T-helper 22 cell (primary cell): ENCODE measurements around the gene MYO3B.
"Not testable (repeated sequence)": the region's sequence is repeated elsewhere in the genome, so short reads cannot be mapped to it uniquely, and the experiment has no call there.

Experiments used
- DNase-seq: peaks from one replicate; pipeline ENCODE4 v3.0.0-alpha.2; 2020; ENCODE audit warnings: low read depth

Gene MYO3B

DNA sequence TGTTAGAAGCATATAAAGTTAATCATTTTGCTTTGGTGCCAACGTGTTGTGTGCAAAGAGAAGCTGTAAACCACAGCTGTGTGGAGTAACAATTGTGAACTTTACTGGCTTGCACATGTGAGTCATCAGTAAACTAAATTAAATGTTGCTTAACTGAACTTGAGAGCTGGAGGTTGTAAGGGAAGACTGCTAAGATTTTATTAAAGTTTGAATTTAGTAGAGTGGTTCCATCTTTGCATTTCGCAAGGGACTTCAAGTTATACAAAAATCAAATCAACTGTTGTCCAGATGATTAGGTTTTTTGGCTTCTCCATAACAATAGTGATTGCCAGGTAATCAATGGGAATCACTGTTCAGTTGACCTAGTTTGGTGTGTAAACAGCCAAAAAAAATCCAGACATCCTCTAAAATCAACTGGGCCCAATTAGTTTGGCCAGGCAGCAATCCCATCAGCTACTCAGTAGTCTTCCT, 247.4 kb downstream of the MYO3B start:
- no peak for DNase-seq

DNA sequence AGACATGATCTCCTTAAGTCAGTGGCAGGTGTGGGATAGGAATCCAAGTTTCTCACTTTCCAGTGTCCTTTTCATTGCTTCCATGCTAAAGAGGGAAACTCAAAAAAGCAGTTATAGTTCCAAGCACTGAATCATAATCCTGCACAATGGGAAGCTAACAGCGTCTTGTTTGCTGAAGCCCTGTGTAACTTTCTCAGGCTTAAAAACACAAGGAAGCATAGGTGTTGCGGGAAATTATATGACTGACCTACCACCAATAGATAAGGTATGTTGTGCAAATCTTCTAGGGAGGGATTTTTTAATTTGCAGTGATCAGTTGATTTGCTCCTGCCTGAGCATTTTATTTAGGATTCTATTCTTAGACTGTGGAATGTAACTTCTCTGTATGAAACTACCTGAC, 250.9 kb downstream of the MYO3B start:
- DNase-seq: no peak

DNA sequence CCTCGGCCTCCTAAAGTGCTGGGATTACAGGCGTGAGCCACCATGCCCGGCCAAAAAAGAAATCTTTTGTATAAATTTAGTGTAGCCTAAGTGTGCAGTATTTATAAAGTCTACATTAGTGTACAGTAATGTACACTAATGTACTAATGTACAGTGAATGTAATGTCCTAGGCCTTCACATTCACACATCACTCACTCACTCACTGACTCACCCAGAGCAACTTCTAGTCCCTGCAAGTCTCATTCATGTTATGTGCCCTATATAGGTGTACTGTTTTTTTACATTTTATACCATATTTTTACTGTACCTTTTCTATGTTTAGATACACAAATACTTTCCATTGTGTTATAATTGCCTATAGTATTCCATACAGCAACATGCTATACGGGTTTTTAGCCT, 254.9 kb downstream of the MYO3B start:
- no peak for DNase-seq

DNA sequence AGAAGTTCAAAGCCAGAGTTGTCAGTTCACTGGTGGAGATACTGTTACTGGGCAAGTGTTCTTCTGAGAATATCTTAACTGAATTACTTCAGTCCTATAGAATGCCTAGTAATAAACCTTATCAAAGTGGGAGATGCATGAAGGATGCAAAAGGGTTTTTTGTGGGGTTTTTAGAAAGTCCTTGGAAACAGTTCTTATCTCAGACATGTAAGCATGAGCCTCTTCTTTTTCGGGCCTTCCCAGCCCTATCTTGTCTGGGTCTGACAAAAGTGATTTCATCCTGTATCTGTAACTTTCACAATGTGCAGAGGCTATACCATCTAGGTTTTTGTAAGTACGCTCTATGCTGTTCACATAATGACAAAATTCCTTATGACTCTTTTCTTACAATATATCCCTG, 255.5 kb downstream of the MYO3B start:
- no peak for DNase-seq

DNA sequence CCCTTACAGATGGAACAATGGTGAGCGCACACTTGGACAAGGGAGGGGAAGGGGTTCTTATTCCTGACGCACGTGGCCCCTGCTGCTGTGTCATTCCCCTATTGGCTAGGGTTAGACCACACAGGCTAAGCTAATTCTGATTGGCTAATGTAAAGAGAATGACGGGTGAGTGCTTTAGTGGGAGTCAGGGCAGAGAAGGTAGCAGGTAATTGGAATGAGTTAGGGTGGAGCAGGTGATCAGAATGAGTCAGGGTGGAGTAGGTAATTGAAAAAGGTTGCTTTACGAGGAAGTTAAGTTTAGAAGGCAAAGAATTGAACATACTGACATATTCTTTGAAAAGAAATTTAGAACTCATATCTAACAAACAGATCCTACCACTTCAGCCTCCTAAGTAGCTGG, 256.4 kb downstream of the MYO3B start:
- not testable (repeated sequence) for DNase-seq

DNA sequence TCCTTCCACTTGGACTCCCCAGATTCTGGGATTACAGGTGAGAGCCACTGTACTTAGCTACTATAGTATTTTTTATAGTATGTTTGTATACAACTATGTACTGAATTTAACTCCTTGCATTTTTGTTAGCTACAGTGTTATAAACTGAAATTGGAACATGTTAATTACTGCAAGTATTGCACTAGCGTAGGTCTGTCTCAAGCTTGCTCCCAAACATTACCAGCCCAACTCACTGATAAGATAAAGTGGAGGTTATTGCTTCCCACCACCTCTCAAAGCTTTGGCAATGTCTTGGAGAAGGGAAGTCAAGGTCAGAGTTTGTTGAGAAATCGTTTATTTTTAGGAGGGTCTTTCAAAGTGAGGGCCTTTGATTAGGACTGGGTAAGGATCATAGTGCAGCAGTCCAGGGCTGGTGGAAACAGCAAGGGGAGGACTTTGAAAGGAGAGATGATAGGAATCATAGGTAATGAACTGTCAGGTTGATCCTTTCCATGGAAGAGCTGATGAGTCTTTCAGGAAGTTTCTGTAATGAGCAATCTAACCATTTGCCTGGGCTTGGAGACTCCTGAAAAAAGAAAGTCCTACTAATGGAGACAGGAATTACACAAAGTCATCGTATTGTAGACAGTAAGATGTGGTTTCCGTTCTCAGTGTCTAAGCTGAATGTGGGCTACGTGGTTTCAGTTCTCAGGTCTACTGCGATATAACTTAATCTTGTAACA, 257.1 kb downstream of the MYO3B start:
- DNase-seq: no peak

DNA sequence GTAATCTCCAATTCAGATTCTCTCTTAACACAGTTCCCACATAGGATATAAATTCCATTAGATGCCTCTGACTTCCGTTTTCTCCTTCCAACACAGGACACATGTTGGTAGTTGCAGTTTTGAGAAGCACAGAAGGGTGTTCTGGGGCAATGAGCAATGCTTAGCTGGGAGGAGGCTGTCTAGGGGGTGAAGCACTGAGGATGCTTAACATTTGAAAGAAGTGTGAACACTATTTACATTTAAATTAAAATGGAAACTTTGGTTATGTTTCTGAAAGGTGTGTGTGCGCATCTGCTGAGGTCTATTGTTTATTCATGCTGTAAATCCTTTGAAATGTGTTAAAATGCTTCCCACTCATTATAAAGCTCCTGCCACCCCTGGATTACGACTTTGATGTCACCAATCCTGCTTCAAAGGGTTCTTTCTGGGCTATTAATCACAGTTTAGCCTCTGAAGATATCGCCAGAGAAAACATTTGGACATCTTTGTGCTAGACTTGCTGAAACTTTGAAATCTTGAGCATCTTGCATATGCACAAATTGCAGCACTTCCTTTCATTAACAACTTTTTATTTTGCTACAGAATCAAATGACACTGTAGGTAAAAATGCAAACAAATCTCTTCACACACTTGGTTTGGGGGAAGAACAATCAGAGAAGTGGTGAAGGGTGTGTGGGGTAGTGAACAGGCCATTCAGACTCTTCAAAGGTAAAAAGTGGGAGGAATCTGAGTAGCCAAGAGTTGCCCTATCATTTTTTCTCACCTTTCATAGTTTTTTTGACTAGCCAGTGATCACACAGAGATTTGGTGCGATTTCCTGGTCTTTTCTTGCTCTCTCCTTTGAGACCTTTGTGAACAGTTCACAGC, 258.4 kb downstream of the MYO3B start:
- DNase-seq: no peak

DNA sequence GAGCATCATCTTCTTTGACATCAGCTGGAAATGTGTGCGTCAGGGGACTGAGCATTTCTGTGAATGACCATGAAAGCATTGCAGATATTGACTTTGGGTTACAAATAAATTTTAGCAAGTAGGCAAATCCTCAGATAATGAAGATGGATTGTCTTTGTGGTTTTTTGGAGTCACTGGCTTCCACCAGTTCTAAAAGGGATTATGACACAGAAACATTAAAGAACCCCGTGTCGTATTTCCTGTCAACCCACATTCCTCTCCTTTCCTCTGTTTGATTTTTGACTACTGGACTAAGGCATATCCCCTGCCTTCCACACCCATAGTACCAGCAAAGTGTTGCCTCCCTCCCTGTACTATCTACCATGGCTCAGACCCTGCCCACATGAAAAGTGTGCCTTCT, 268.1 kb downstream of the MYO3B start:
- no peak for DNase-seq

DNA sequence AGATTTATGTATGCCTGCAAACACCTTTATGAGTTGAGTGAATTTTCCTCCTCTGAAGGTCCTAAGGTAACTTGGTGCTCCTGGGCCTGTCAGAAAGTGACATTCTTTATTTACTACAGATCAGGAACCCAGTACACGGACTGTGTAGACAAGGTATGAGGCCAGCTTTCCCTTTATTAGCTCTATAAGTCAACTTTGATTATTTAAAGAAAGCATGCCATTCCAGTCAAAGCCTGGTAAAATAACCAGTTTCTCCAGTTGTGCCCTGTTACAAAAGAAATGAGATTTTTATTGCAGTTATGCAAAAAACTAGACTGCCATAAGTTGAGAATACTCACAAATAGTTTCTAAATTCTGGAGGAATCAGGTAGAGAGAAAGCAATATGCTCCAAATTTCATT, 271.1 kb downstream of the MYO3B start:
- no peak for DNase-seq

DNA sequence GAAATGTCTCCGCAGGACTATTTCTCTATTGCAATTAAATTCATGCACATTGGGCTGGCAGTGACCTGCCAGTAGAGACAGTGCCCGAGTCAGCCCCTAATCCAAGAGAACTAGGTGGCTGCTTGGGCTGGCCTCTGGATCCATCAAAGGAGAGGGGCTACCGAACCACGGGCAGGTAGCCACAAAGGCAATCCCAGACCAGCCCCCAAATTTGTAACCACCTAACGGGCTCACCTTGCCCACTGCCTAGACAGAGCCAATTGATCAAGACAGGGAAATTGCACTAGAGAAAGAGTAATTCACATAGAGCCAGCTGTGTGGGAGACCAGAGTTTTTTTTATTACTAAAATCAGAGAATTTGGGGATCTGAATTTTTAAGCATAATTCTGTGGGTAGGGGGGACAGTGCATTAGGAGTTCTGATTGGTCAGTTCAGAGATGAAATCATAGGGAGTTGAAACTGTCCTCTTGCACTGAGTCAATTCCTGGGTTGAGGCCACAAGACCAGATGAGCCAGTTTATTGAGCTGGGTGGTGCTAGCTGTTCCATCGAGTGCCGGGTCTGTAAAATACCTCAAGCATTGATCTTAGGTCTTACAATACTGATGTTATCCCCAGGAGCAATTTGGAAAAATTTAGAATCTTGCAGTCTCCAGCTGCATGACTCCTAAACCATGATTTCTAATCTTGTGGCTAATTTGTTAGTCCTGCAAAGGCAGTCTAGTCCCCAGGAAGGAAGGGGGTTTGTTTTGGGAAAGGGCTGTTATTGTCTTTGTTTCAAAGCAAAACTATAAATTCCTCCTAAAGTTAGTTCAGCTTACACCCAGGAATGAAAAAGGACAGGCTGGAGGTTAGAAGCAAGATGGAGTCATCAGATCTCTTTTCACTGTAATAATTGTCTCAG, 276.8 kb downstream of the MYO3B start:
- DNase-seq: no peak

DNA sequence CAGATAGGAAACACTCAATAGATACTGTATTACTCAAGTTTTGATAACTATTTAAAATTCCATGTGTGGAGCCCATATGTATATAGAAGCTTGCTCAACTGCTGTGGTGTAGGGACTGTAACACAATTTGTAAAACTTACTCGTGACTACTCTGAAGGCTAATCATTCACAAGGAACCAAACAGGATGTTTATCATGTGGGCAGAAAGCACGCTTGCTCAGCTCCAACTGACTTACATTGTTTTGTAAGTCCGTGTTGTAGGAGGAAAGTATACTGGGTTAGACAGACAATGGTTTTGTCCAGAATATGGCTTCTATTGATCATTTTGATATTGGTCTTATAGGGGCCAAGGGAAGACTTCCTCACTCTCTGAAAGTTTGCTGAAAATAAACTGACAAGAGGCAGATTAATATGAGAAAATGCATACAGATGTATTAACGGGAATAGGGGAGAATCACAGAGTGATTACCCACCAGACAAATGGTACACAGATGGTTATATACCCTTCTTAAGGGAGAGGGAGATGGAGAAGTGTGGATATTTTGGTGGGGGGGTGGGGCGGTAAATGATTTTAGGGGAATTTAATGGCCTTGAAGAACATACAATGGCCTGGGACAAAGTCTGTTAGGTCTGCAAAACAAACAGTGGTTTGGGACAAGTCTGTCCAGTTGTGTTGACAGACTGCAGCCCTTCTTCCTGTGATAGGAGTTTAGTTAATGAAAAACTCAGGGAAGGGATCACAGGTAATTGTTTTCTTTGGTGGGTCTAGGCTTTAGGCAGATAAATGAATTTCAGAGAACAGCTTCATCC, 277.9 kb downstream of the MYO3B start:
- no peak for DNase-seq

DNA sequence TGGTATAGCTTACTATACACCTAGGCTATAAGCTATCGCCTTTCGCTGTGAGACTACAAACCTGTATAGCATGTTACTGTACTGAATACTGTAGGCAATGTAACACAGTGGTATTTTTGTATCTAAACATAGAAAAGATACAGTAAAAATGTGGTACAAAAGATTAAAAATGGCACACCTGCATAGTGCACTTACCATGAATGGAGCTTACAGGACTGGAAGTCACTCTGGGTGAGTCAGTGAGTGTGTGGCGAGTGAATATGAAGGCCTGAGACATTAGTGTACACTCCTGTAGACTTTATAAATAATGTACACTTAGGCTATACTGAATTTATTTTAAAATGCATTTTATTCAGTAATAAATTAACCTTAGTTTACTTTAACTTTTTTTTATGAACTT, 279.0 kb downstream of the MYO3B start:
- DNase-seq: no peak

DNA sequence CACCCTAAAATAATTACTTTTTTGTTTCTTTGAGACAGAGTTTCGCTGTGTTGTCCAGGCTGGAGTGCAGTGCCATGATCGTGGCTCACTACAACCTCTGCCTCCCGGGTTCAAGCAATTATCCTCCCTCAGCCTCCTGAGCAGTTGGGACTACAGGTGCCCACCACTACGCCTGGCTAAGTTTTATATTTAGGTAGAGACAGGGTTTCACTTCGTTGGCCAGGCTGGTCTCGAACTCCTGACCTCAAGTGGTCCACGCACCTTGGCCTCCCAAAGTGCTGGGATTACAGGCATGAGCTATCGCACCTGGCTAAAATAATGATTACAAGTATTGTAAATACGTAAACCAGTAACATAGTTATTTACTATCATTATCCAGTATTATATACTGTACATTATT, 279.8 kb downstream of the MYO3B start:
- DNase-seq: no peak

DNA sequence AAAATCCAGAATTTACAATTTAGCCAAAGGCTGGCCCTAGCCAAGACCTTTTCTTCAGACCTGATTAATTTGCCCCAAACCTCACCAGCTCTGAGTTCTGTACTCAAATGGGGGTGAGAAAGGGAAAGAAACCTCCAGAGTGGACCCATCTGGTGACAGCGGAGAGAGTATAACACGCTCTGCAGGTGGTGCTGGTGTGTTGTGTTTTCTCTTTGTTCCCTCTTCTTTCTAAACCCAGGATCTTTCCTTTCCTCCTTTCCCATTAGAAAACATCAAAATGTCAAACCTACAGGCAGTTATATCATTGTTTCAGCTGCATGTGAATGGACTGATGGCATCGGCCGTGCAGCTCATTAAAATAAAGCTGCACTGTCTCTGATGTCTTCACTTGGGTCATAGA, 283.9 kb downstream of the MYO3B start:
- no peak for DNase-seq

DNA sequence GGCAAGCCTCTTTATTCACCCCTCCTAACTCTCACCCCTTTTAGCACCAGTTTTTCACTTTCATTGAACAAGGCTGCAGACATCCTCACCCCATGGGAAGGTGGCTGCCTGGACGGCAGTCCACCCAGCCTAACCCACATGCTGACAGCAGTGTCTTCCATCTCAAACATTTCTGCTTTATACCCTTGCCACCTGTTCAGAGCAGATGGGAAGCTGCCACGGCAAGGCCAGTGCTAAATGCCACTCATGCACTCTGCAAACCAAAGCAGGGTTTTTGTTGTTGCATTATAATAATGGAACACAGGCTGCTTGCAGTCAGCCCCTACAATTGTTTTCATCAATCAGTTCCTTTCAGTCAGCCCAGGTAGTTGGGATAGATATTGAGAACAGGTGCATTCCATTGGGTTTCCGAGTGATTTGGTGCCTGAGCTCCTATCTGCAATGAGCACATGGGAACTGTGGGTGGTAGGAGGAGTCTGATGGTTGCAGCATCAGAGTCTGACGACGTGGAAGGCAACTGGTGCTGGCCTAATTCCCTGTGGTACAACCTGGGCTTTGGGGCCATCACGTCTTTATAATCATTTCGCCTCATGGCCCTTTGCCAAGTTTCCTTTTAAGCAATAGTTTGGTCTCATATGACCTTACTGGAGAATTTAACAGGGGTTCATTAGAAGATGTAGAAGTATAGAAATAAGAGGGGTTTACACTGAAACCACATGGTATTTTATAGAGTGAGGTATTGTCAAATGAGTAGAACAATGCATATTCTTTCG, 284.7 kb downstream of the MYO3B start:
- no peak for DNase-seq

DNA sequence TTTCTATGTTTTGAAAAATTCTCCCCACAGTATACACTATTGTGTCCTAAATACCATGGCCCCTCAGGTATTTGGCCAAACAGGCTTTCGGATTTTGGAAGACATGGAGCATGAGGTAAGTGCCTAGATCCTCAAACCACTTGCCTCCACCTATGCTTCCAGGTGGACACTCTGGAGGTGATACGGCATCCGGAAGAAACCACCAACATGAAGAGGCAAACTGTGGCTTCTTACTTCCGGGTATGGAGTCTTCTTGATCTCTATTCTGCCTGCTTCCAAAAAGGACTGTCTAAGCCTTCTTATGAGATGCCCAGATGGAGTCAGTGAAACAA, 285.2 kb downstream of the MYO3B start:
- no peak for DNase-seq

DNA sequence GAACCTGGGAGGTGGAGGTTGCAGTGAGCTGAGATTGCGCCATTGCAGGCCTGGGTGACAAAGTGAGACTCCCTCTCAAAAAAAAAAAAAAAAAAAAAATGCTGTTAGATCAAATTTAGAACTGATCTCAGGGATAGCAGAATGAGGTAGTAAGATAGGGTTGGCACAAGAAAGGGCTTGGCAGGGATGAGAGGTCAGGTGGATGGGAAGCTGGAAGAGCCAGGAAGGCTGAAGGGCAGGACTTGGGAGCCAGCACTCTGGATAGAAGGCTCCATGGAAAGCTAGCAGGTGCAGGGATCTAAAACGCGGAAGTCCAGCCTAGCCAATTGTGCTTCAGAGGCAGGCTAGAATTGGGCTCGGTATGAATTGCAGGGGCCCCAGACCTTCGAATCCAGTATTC, 286.3 kb downstream of the MYO3B start:
- DNase-seq: no peak

DNA sequence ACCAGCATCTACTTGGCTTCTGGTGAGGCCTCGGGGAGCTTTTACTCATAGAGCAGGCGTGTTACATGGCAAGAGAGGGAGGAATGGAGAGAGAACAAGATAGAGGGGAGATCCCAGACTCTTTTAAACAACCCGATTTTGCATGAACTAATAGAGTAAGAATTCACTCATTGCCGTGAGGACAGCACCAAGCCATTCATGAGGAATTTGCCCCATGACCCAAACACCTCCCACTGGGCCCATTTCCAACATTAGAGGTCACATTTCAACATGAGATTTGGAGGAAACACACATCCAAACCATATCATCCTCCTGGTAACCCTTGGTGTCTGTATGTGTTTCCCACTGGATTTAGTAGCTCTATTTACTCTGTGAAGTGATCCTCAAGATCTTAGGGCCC, 287.3 kb downstream of the MYO3B start:
- DNase-seq: no peak

DNA sequence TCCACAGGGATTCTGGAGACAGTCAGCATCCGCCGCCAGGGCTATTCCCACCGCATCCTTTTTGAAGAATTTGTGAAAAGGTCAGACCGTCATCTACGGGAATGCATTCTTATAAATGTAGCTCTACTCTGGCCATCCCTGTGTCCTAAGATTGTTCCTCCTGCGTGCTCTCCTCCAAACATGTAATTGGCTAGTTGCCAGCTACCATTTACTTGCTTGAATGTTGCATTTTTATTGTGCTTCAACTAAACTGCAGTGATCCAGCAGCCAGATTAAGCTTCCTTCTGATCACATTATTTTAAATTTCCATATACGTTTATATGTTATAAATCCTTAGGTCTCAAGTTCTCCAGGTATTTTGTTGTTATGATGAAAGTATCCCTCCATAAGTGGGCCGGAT, 288.7 kb downstream of the MYO3B start:
- no peak for DNase-seq

DNA sequence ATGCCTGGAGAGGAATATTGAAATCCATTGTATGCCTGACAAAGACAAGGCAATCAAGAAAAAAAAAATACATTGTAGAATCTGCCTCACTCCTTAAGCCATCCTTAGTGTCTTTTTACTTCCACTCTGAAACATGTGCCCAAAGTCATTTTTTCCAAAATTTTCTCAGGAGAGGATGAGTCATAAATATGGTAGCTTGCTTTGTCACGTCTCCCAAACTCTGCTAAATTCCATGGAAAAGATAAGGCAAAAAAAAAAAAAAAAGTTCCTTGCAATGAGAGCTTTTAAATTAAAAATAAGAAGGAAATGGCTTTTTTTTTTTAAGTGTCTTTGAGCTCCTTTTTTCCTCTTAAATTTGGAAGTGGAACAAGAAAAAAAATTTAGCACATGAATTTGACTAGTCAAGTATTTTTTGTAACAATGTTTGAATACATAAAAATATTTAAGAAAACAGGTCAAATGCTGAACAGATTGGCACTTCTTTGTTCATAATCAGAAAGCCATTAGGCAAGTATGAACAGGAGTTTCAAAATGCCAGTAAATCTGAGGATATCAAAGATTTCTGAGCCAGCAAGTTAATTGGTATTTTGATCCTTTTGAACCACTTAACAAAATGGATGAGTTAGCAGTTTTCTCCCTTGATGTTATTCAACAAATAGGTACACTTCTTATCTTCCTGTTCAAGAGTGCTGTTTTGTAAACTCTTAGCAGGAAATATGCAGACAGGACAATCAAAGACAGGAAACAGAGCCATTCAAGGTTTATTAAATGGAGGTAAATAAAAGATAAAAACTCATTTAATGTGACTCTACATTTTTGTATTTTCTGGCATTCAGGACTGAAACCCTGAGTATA, 289.8 kb downstream of the MYO3B start:
- DNase-seq: no peak
